ENCODE results near the gene ZNF511.

Gene ZNF511

GRCh38 chr10:133361227-133361626, 52.5 kb downstream of the ZNF511 start:
- in situ Hi-C loops (cut with HindIII; ENCODE audit: low sequenced_read_pairs): no loop called here
- no peak for DNase-seq (ENCODE audit: low read depth, low spot score)
- no peak overlapping the region for H3K4me3 ChIP-seq (ENCODE audit: low read depth, low read length)
- no peak for TF ChIP-seq CTCF (IDR thresholded peaks at IDR 0.05; ENCODE audit: low read depth, low read length)

- no peak for TF ChIP-seq CTCF (IDR thresholded peaks at IDR 0.05; ENCODE audit: low read depth, low read length)
- in situ Hi-C loops (cut with HindIII; ENCODE audit: low sequenced_read_pairs): no loop called here
- no peak overlapping the region for H3K4me3 ChIP-seq (ENCODE audit: low read depth, low read length)
- no peak for DNase-seq (ENCODE audit: low read depth, low spot score)
Observed at GRCh38 chr10:133361773-133362441, 53.2 kb downstream of the ZNF511 start.
